Forelimb muscle (tissue), 1 donor: Measurements from ENCODE around the gene PCDHB11. TPM values are rescaled to one million over a fixed set of nuclear protein-coding genes. Genes with fewer than 3 reads are reported as not detected.
"Not testable (repeated sequence)": the region's sequence is repeated elsewhere in the genome, so short reads cannot be mapped to it uniquely, and the experiment has no call there.

ENCODE experiments used
- DNase-seq: peaks from one replicate; pipeline ENCODE4 v3.0.0-alpha.2; 2013; ENCODE audit warnings: low read depth
- polyA plus RNA-seq: library from polyadenylated mRNA; unstranded; fragments of 120-200 nt; gene quantifications from one replicate; pipeline ENCODE4 v1.2.1, GENCODE V29; 2013; ENCODE audit not compliant: insufficient read length

The PCDHB11 gene
- polyA plus RNA-seq, 1 donor = 2.2 TPM

GRCh38 chr5:141236516-141237313 is 37.3 kb downstream of the PCDHB11 start:
- no peak for DNase-seq

- DNase-seq = no peak
Measured at GRCh38 chr5:141241496-141241895, 42.1 kb downstream of the PCDHB11 start.

GRCh38 chr5:141245250-141245717 is 45.9 kb downstream of the PCDHB11 start, which contains the start of gene PCDHB15:
TSS of gene PCDHB15 (plus strand) at chr5:141245395. CDS start at chr5:141245579, 184 bp downstream.
- no peak for DNase-seq

- DNase-seq = not testable (repeated sequence)
Measured at GRCh38 chr5:141246971-141247370, 47.5 kb downstream of the PCDHB11 start.

- DNase-seq = not testable (repeated sequence)
Measured at GRCh38 chr5:141247434-141247833, 48.0 kb downstream of the PCDHB11 start.

- DNase-seq = no peak
Measured at GRCh38 chr5:141250576-141250975, 51.1 kb downstream of the PCDHB11 start.

Other genes starting within 250 kb of the PCDHB11 start
- 0.67 TPM for gene PCDHAC2, start 233.2 kb upstream of the PCDHB11 start, polyA plus RNA-seq
- 0.11 TPM for gene PCDHB1, start 148.3 kb upstream of the PCDHB11 start, polyA plus RNA-seq
- 2.2 TPM for gene PCDHB2, start 105.0 kb upstream of the PCDHB11 start, polyA plus RNA-seq
- 1.6 TPM for gene PCDHB3, start 99.2 kb upstream of the PCDHB11 start, polyA plus RNA-seq
- gene PCDHB4, start 77.8 kb upstream of the PCDHB11 start, polyA plus RNA-seq = 3.1 TPM
- 3.8 TPM for gene PCDHB5, start 64.4 kb upstream of the PCDHB11 start, polyA plus RNA-seq
- 1.4 TPM for gene PCDHB6, start 49.6 kb upstream of the PCDHB11 start, polyA plus RNA-seq
- 1.9 TPM for gene PCDHB7, start 27.0 kb upstream of the PCDHB11 start, polyA plus RNA-seq
- 1.8 TPM for gene PCDHB8, start 21.8 kb upstream of the PCDHB11 start, polyA plus RNA-seq
- gene PCDHB16, start 17.2 kb upstream of the PCDHB11 start, polyA plus RNA-seq = 2.5 TPM
- 2.9 TPM for gene PCDHB9, start 12.5 kb upstream of the PCDHB11 start, polyA plus RNA-seq
- gene PCDHB10, start 7.3 kb upstream of the PCDHB11 start, polyA plus RNA-seq = 3.6 TPM
- 2.5 TPM for gene PCDHB12, start 9.1 kb downstream of the PCDHB11 start, polyA plus RNA-seq
- 2.4 TPM for gene PCDHB13, start 14.3 kb downstream of the PCDHB11 start, polyA plus RNA-seq
- 6.3 TPM for gene PCDHB14, start 23.7 kb downstream of the PCDHB11 start, polyA plus RNA-seq
- gene PCDHB15, start 45.8 kb downstream of the PCDHB11 start, polyA plus RNA-seq = 7.0 TPM
- gene SLC25A2, start 104.4 kb downstream of the PCDHB11 start, polyA plus RNA-seq = 0.10 TPM
- 76.1 TPM for gene TAF7, start 121.2 kb downstream of the PCDHB11 start, polyA plus RNA-seq
- 0.58 TPM for gene PCDHGA1, start 130.9 kb downstream of the PCDHB11 start, polyA plus RNA-seq
- 2.1 TPM for gene PCDHGA2, start 139.1 kb downstream of the PCDHB11 start, polyA plus RNA-seq
- 1.1 TPM for gene PCDHGA3, start 144.2 kb downstream of the PCDHB11 start, polyA plus RNA-seq
- 0.49 TPM for gene PCDHGB1, start 150.5 kb downstream of the PCDHB11 start, polyA plus RNA-seq
- 1.0 TPM for gene PCDHGA4, start 155.4 kb downstream of the PCDHB11 start, polyA plus RNA-seq
- 1.7 TPM for gene PCDHGB2, start 160.4 kb downstream of the PCDHB11 start, polyA plus RNA-seq
- gene PCDHGA5, start 164.5 kb downstream of the PCDHB11 start, polyA plus RNA-seq = 2.6 TPM
- 1.6 TPM for gene PCDHGB3, start 170.6 kb downstream of the PCDHB11 start, polyA plus RNA-seq
- gene PCDHGA6, start 174.3 kb downstream of the PCDHB11 start, polyA plus RNA-seq = 2.6 TPM
- 1.4 TPM for gene PCDHGA7, start 183.1 kb downstream of the PCDHB11 start, polyA plus RNA-seq
- 1.7 TPM for gene PCDHGB4, start 188.1 kb downstream of the PCDHB11 start, polyA plus RNA-seq
- 0.73 TPM for gene PCDHGA8, start 193.0 kb downstream of the PCDHB11 start, polyA plus RNA-seq
- gene PCDHGB5, start 198.3 kb downstream of the PCDHB11 start, polyA plus RNA-seq = 3.1 TPM
- 3.3 TPM for gene PCDHGA9, start 203.2 kb downstream of the PCDHB11 start, polyA plus RNA-seq
- 3.5 TPM for gene PCDHGB6, start 208.4 kb downstream of the PCDHB11 start, polyA plus RNA-seq
- 1.4 TPM for gene PCDHGA10, start 213.4 kb downstream of the PCDHB11 start, polyA plus RNA-seq
- gene PCDHGB7, start 218.1 kb downstream of the PCDHB11 start, polyA plus RNA-seq = 7.0 TPM
- 2.7 TPM for gene PCDHGA11, start 221.4 kb downstream of the PCDHB11 start, polyA plus RNA-seq
- 1.7 TPM for gene PCDHGA12, start 230.9 kb downstream of the PCDHB11 start, polyA plus RNA-seq